ENCODE results near the gene ALB. TPM values are rescaled to one million over a fixed set of nuclear protein-coding genes. Genes with fewer than 3 reads are reported as not detected.

The ALB gene
- total and polyA plus RNA-seq, 11 donors: 0.21 to 3.3 (median 0.76) TPM; not detected in 6

DNA sequence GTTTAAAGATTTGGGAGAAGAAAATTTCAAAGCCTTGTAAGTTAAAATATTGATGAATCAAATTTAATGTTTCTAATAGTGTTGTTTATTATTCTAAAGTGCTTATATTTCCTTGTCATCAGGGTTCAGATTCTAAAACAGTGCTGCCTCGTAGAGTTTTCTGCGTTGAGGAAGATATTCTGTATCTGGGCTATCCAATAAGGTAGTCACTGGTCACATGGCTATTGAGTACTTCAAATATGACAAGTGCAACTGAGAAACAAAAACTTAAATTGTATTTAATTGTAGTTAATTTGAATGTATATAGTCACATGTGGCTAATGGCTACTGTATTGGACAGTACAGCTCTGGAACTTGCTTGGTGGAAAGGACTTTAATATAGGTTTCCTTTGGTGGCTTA, 1.1 kb downstream of the ALB start:
- Histone ChIP-seq H3K27me3 (no peaks in the 10 kb centered on the region), H3K27ac (no peak overlapping the region), H3K9me3 (no peaks in the 10 kb centered on the region), H3K4me1 (no peaks in the 10 kb centered on the region), H3K36me3 (no peaks in the 10 kb centered on the region), H3K4me3 (no peak overlapping the region)
- intact Hi-C loops (cut with DNase I): no loop called here
- WGBS, 4 donors: 83 to 91% (median 88%) methylated on average over 2 of the region's 2 CpGs
- DNase-seq (no peak), ATAC-seq (no peak)
- TF ChIP-seq, protein P1, sequence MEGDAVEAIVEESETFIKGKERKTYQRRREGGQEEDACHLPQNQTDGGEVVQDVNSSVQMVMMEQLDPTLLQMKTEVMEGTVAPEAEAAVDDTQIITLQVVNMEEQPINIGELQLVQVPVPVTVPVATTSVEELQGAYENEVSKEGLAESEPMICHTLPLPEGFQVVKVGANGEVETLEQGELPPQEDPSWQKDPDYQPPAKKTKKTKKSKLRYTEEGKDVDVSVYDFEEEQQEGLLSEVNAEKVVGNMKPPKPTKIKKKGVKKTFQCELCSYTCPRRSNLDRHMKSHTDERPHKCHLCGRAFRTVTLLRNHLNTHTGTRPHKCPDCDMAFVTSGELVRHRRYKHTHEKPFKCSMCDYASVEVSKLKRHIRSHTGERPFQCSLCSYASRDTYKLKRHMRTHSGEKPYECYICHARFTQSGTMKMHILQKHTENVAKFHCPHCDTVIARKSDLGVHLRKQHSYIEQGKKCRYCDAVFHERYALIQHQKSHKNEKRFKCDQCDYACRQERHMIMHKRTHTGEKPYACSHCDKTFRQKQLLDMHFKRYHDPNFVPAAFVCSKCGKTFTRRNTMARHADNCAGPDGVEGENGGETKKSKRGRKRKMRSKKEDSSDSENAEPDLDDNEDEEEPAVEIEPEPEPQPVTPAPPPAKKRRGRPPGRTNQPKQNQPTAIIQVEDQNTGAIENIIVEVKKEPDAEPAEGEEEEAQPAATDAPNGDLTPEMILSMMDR (IDR thresholded peaks at IDR 0.05): no peak
- TF ChIP-seq POLR2A (IDR thresholded peaks at IDR 0.05): no peak

DNA sequence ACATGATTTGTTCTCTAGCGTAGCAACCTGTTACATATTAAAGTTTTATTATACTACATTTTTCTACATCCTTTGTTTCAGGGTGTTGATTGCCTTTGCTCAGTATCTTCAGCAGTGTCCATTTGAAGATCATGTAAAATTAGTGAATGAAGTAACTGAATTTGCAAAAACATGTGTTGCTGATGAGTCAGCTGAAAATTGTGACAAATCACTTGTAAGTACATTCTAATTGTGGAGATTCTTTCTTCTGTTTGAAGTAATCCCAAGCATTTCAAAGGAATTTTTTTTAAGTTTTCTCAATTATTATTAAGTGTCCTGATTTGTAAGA, 2.4 kb downstream of the ALB start:
- DNase-seq: no peak
- Histone ChIP-seq H3K27me3 (no peaks in the 10 kb centered on the region), H3K9me3 (no peaks in the 10 kb centered on the region), H3K4me1 (no peaks in the 10 kb centered on the region), H3K36me3 (no peaks in the 10 kb centered on the region), H3K27ac (no peak overlapping the region), H3K4me3 (no peak overlapping the region)
- ATAC-seq: no peak
- intact Hi-C loops (cut with DNase I): no loop called here
- WGBS, 4 donors: 94 to 100% (median 98%) methylated on average over 1 of the region's 1 CpG
- TF ChIP-seq POLR2A (IDR thresholded peaks at IDR 0.05): no peak
- TF ChIP-seq, protein P1 (IDR thresholded peaks at IDR 0.05): no peak

DNA sequence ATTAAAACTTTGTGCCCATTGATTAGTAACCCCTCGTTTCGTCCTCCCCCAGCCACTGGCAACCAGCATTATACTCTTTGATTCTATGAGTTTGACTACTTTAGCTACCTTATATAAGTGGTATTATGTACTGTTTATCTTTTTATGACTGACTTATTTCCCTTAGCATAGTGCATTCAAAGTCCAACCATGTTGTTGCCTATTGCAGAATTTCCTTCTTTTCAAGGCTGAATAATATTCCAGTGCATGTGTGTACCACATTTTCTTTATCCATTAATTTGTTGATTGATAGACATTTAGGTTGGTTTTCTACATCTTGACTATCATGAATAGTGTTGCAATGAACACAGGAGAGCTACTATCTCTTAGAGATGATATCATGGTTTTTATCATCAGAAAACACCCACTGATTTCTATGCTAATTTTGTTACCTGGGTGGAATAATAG, 3.2 kb downstream of the ALB start:
- Histone ChIP-seq H3K9me3 (no peaks in the 10 kb centered on the region), H3K4me3 (no peak overlapping the region), H3K4me1 (no peaks in the 10 kb centered on the region), H3K27me3 (no peaks in the 10 kb centered on the region), H3K27ac (no peak overlapping the region), H3K36me3 (no peaks in the 10 kb centered on the region)
- DNase-seq: no peak
- intact Hi-C loops (cut with DNase I): no loop called here
- no peak for TF ChIP-seq POLR2A (IDR thresholded peaks at IDR 0.05)
- TF ChIP-seq, protein P1 (IDR thresholded peaks at IDR 0.05): no peak
- WGBS, 4 donors: 84 to 91% (median 86%) methylated on average over 2 of the region's 2 CpGs
- ATAC-seq: no peak

DNA sequence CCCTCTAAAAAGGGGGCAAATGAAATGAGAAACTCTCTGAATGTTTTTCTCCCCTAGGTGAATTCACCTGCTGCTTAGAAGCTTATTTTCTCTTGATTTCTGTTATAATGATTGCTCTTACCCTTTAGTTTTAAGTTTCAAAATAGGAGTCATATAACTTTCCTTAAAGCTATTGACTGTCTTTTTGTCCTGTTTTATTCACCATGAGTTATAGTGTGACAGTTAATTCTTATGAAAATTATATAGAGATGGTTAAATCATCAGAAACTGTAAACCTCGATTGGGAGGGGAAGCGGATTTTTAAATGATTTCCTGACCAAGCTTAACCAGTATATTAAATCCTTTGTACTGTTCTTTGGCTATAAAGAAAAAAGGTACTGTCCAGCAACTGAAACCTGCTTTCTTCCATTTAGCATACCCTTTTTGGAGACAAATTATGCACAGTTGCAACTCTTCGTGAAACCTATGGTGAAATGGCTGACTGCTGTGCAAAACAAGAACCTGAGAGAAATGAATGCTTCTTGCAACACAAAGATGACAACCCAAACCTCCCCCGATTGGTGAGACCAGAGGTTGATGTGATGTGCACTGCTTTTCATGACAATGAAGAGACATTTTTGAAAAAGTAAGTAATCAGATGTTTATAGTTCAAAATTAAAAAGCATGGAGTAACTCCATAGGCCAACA, 4.2 kb downstream of the ALB start:
- H3K4me3 ChIP-seq: no peak overlapping the region
- no peak for ATAC-seq
- 72 to 76% (median 73%) methylated on average over 4 of the region's 4 CpGs for WGBS, 4 donors
- no peaks in the 10 kb centered on the region for H3K9me3 ChIP-seq
- TF ChIP-seq, protein P1 (IDR thresholded peaks at IDR 0.05): no peak
- no peak for TF ChIP-seq POLR2A (IDR thresholded peaks at IDR 0.05)
- no peaks in the 10 kb centered on the region for H3K36me3 ChIP-seq
- H3K27me3 ChIP-seq: no peaks in the 10 kb centered on the region
- intact Hi-C loops (cut with DNase I): no loop called here
- H3K4me1 ChIP-seq: no peaks in the 10 kb centered on the region
- no peak overlapping the region for H3K27ac ChIP-seq
- DNase-seq: no peak
